Heart left ventricle (tissue), 16 donors: ENCODE data around the gene NOTCH3. TPM values are rescaled to one million over a fixed set of nuclear protein-coding genes. Genes with fewer than 3 reads are reported as not detected.

Experiments used
- ATAC-seq, 4 donors: fragments of 200-7000 bp; cut with Tn5 transposase; one replicate each; pipeline ENCODE4 v1.9.1; 2020 to 2022; ENCODE audit warnings: moderate library complexity in 4 of 4, mild to moderate bottlenecking in 3 of 4, moderate number of reproducible peaks in 1 of 4
- DNase-seq, 5 donors: peaks; one replicate each; pipeline ENCODE4 v3.0.0-alpha.2; 2020
- H3K27ac ChIP-seq, 12 donors: fragments of 200-600 bp; sonication (generic) in 4 of 12; one replicate each; pipeline versions ENCODE4 v1.5.0 to v1.8.0; 2016 to 2022; ENCODE audit warnings: mild to moderate bottlenecking in 2 of 12
- H3K27me3 ChIP-seq, 9 donors: fragments of 200-600 bp; sonication (generic) in 2 of 9; one replicate each; pipeline versions ENCODE4 v1.5.1 to v1.8.0; 2016 to 2022; ENCODE audit warnings: mild to moderate bottlenecking in 3 of 9
- H3K36me3 ChIP-seq, 9 donors: fragments of 200-600 bp; sonication (generic) in 2 of 9; one replicate each; pipeline versions ENCODE4 v1.5.0 to v1.8.0; 2018 to 2022; ENCODE audit warnings: mild to moderate bottlenecking in 2 of 9
- H3K4me1 ChIP-seq, 12 donors: fragments of 200-600 bp; sonication (generic) in 4 of 12; one replicate each; pipeline versions ENCODE4 v1.5.0 to v1.8.0; 2016 to 2022; ENCODE audit warnings: mild to moderate bottlenecking in 3 of 12
- H3K4me3 ChIP-seq, 12 donors: fragments of 200-600 bp; sonication (generic) in 4 of 12; one replicate each; pipeline versions ENCODE4 v1.5.0 to v1.8.0; 2017 to 2022; ENCODE audit warnings: mild to moderate bottlenecking in 9 of 12, moderate library complexity in 4 of 12
- H3K9me3 ChIP-seq, 12 donors: fragments of 200-600 bp; sonication (generic) in 4 of 12; one replicate each; pipeline versions ENCODE4 v1.5.0 to v1.8.0; 2016 to 2022; ENCODE audit warnings: mild to moderate bottlenecking in 1 of 12
- CTCF ChIP-seq, 12 donors: fragments of 200-600 bp; sonication (generic) in 4 of 12; IDR thresholded peaks; one replicate each; pipeline versions ENCODE4 v1.5.0 to v1.8.0; 2018 to 2022; ENCODE audit warnings: antibody characterized with exemption in 12 of 12, mild to moderate bottlenecking in 5 of 12
- POLR2A ChIP-seq, 2 donors: fragments of 450-650 bp; IDR thresholded peaks; one replicate each; pipeline ENCODE4 v1.6.1; 2017; ENCODE audit warnings: antibody characterized with exemption in 2 of 2, mild to moderate bottlenecking in 2 of 2, moderate library complexity in 2 of 2
- WGBS, 4 donors: extraction: QIAGEN DNeasy Blood & Tissue Kit in 2 of 4; methylation state at CpG; one replicate each; pipeline versions ENCODE4 v1.1.5 to v1.1.7; 2013 to 2018; 5-methylcytosine and 5-hydroxymethylcytosine counted together
- intact Hi-C, 10 donors: fragments of 100-400 bp; cut with DNase I; formaldehyde crosslinking; loops; one replicate each; pipeline versions ENCODE4 v1.11.1 to v1.14.2; 2022
- polyA plus RNA-seq, 2 donors: library from polyadenylated mRNA; stranded (reverse); fragments of 200-250 nt; gene quantifications; one replicate each; pipeline ENCODE4 v1.2.3, GENCODE V29; 2013
- total RNA-seq, 9 donors: library from RNA; depleted of rRNA in 2 of 9; stranded (reverse); fragments of >200 nt in 2 of 9; fragmentation: NEBNext Ultra II Directional in 3 of 9; extraction: Animal tissue kit (Norgen Biotek cat#: 25700) in 3 of 9; gene quantifications; one replicate each; pipeline versions ENCODE4 v1.1.0 to v1.2.4, GENCODE V29; 2016 to 2023
- donor health status: ischemic (EF 13 %, LVEDD 7.1; RV severe dilation, severe dysfunction).
- donor health status: healthy with polysubstance abuse.
- donor health status: DM: no; HTN: yes; CAD: no.
- donor health status: DM: no; HTN: no; CAD: no.
- donor health status: ischemic (EF 25% LVEDD 6.9; RV normal size, moderate dysfunction).
- donor health status: ischemic (EF 25% LVEDD 5.7; RV mildly dilated, moderate dysfunction).
- donor health status: healthy.
- donor health status: DM: yes; HTN: yes; CAD: no.
- donor health status: ischemic (EF 35%, LVEDD 5.7; RV mildly dilated, moderate dysfunction).
- donor health status: nonischemic (EF 11% LVEDD 7.7; RV severe dilation, severe dysfunction).
- donor health status: DM: yes; HTN: yes; CAD: no.
- donor health status: PGD.
- donor health status: ischemic (EF 29% LVEDD 5.4; RV normal size, mild dysfunction).
- donor health status: nonischemic (EF 23%, LVEDD 6.1; RV moderate dilation, normal function).

The NOTCH3 gene
- total and polyA plus RNA-seq, 11 donors: 16.7 to 77.2 (median 29.6) TPM

GRCh38 chr19:15244808-15245207 is 44.0 kb upstream of the NOTCH3 start:
- ATAC-seq: no peak
- Histone ChIP-seq H3K4me3 (no peak overlapping the region), H3K4me1 (peaks cover 11 to 77% (median 42%) of the 10 kb centered on the region in 12 donors), H3K36me3 (peaks cover 0 to 92% (median 66%) of the 10 kb centered on the region in 9 donors), H3K27ac (peak overlapping the region in 7 of 12 donors; percentile 44 to 99 (median 88)), H3K27me3 (no peaks in the 10 kb centered on the region), H3K9me3 (no peaks in the 10 kb centered on the region)
- DNase-seq: no peak
- TF ChIP-seq CTCF (IDR thresholded peaks at IDR 0.05) (no peak), POLR2A (IDR thresholded peaks at IDR 0.05) (no peak)
- intact Hi-C loops: loop anchor here in 2 of 10 donors (5.0 kb wide), 1 partner anchor 68 kb away; no protein-coding TSS in a partner anchor
- WGBS, 4 donors: 76 to 84% (median 79%) methylated on average over 7 of the region's 7 CpGs

- intact Hi-C loops: no loop called here
- Histone ChIP-seq H3K36me3 (peaks cover 0 to 92% (median 71%) of the 10 kb centered on the region in 9 donors), H3K4me3 (no peak overlapping the region), H3K27ac (peak overlapping the region in 5 of 12 donors; percentile 14 to 97 (median 88)), H3K9me3 (no peaks in the 10 kb centered on the region), H3K27me3 (no peaks in the 10 kb centered on the region), H3K4me1 (peaks cover 11 to 71% (median 36%) of the 10 kb centered on the region in 12 donors)
- TF ChIP-seq CTCF (IDR thresholded peaks at IDR 0.05): no peak
- no peak for TF ChIP-seq POLR2A (IDR thresholded peaks at IDR 0.05)
- 87 to 92% (median 89%) methylated on average over 20 to 24 of the region's 24 CpGs for WGBS, 4 donors
- ATAC-seq: no peak
- DNase-seq: no peak
These were observed 43.5 kb upstream of the NOTCH3 start for GRCh38 chr19:15244106-15244803.

- no peak overlapping the region for H3K4me3 ChIP-seq
- H3K27ac ChIP-seq: peak overlapping the region in 1 of 12 donors; percentile 13
- peaks cover 0 to 94% (median 80%) of the 10 kb centered on the region in 9 donors for H3K36me3 ChIP-seq
- no peak for DNase-seq
- ATAC-seq: no peak
- no peaks in the 10 kb centered on the region for H3K9me3 ChIP-seq
- intact Hi-C loops: no loop called here
- H3K27me3 ChIP-seq: no peaks in the 10 kb centered on the region
- TF ChIP-seq CTCF (IDR thresholded peaks at IDR 0.05) (no peak), POLR2A (IDR thresholded peaks at IDR 0.05) (no peak)
- H3K4me1 ChIP-seq: peaks cover 8 to 62% (median 28%) of the 10 kb centered on the region in 12 donors
- 87 to 95% (median 94%) methylated on average over 14 to 17 of the region's 17 CpGs for WGBS, 4 donors
These were observed 42.6 kb upstream of the NOTCH3 start for GRCh38 chr19:15243236-15243957.

- 77 to 87% (median 82%) methylated on average over 9 of the region's 9 CpGs for WGBS, 4 donors
- no peak for TF ChIP-seq POLR2A (IDR thresholded peaks at IDR 0.05)
- TF ChIP-seq CTCF (IDR thresholded peaks at IDR 0.05): no peak
- H3K4me3 ChIP-seq: no peak overlapping the region
These were observed 40.6 kb upstream of the NOTCH3 start for GRCh38 chr19:15241259-15241910.

More at GRCh38 chr19:15241259-15241910, 40.6 kb upstream of the NOTCH3 start:
- peak overlapping the region in 1 of 12 donors; percentile 29 for H3K27ac ChIP-seq
- no peaks in the 10 kb centered on the region for H3K9me3 ChIP-seq
- intact Hi-C loops: no loop called here
- peaks cover 0 to 95% (median 87%) of the 10 kb centered on the region in 9 donors for H3K36me3 ChIP-seq
- DNase-seq (no peak), ATAC-seq (no peak)
- H3K27me3 ChIP-seq: no peaks in the 10 kb centered on the region
- peaks cover 0 to 42% (median 9%) of the 10 kb centered on the region in 12 donors for H3K4me1 ChIP-seq
